ENCODE results near the gene NHERF1. TPM values are rescaled to one million over a fixed set of nuclear protein-coding genes. Genes with fewer than 3 reads are reported as not detected.

The NHERF1 gene
- total RNA-seq, 2 experiments from 2014 or later, result 286 to 296 TPM

DNA sequence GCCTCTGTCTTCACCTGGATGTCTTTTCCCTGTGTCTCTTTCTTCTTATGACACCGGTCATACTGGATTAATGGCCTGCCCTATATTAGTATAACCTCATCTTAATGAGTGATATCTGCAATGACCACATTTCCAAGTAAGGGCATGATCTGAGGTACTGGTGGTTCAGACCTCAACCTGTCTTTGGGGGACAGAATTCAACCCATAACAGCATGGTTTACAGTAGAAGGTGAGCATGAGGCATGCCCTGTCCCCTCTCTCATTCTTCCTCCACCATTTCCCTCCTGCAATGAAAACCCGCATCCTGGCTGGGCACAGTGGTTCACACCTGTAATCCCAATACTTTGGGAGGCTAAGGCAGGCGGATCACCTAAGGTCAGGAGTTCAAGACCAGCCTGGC lies 14.2 kb upstream of the NHERF1 start:
- peaks cover 3% of the 10 kb centered on the region for H3K36me3 Mint-ChIP-seq (ENCODE audit: low read depth)
- DNase-seq (no peak), ATAC-seq (no peak)
- ChIA-PET CTCF (interaction anchor here (0.8 to 5.0 kb wide), 3 partner anchors 12 to 77 kb away, joined by 3 to 284 read pairs (median 23); no protein-coding TSS in a partner anchor), POLR2A (no interaction called here)
- no peak overlapping the region for H3K27ac Mint-ChIP-seq
- H3K4me1 Mint-ChIP-seq (ENCODE audit: low read depth), result peaks cover 48% of the 10 kb centered on the region
- H3K9me3 Mint-ChIP-seq (ENCODE audit: insufficient read depth), result no peaks in the 10 kb centered on the region
- peaks cover 11% of the 10 kb centered on the region for H3K27me3 Mint-ChIP-seq (ENCODE audit: low read depth)
- H3K4me3 Mint-ChIP-seq, result peak overlapping the region; percentile 40

DNA sequence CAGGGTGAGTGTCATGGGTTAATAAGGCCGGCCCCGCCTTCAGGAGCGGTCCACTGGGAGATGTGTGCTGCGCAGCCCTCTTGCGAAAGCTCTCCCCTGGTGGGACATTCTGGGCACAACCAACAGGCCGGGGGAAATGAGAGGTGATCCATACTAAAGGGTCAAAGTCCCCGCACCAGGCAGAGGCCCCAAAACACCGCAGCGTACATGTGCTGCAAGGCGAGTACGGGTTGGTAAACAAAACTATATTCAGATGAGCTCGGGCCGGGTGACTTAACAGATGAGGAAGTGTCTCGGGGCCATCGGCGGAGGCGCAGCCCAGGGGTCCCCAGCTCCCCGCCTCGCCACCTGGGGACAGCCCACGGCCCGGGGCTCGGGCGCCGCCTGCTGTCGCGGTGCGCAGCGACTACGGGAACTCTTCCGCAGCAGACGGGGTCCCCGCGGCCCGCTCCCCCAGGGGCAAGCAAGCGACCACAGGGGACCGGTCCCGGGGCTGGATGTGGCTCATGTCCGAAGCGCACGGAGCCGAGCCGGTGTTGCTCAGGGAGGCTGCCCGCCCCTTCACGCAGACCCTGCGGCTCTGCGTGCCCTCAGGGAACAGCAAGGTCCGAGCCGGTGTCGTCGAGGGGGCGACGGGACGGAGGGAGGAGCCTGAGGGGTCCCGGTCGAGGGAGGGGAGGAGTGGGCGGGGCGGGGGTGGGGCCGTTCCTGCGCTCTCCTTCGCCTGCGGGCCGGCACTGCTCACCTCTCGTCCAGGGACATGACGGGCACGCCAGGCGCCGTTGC lies 11.7 kb upstream of the NHERF1 start, which contains the start of gene RAB37:
Gene RAB37, plus strand, starts transcription at position 744 of the 786 bp plus-strand sequence. Its CDS starts 17 bp downstream, at position 761.
- Mint-ChIP-seq H3K27ac (peak within 1 kb of the TSS; percentile 90), H3K9me3 (ENCODE audit: insufficient read depth) (no peaks in the 10 kb centered on the region), H3K4me1 (ENCODE audit: low read depth) (peaks cover 51% of the 10 kb centered on the region), H3K36me3 (ENCODE audit: low read depth) (peaks cover 6% of the 10 kb centered on the region), H3K4me3 (peak within 1 kb of the TSS; percentile 85), H3K27me3 (ENCODE audit: low read depth) (peaks cover 11% of the 10 kb centered on the region)
- CTCF ChIA-PET, result interaction anchor here (0.6 to 5.0 kb wide), 39 partner anchors 9 to 358 kb away, joined by 3 to 284 read pairs (median 6); partner anchors contain the start of genes FDXR and NAT9
- ATAC-seq (peak; percentile 20), DNase-seq (peak; percentile 57)
- POLR2A ChIA-PET, result interaction anchor here (0.6 to 4.5 kb wide), 9 partner anchors 10 to 136 kb away, joined by 3 to 62 read pairs (median 4); partner anchors contain the start of genes FDXR and NHERF1

DNA sequence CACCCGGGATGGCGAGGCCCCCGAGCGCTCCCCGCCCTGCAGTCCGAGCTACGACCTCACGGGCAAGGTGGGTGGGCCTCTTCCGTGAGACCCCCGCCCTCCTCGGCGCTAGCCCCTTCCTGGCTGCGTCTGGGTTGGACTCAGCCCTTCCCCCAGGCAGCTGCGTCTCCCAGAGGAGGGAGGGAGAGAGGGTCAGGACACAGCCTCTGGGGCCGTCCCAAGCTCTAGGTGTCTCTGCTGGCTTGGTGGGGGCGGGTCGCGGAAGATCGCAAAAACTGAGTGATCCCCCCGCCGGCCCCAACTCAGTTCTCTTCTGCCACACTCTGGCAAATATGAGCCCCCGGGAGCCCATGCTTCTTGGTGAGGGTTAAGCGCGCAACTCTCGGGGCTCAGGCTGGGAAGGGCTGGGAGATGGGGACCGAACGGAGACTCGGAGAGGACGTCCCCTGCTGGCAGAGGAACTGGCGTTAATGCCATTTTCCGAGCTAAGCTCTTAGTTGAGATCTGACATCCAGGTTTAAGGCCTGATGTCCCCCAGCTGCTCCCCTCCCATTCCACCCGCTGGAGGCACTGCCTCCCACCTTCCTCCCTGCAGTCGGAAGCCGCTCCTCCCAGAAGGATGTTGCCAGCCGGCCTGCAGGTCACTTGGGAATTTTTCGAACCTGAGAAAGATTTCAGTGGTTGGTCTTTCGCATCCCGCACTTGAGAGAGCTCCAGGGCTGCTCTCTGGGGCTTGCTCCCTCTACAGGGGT lies 11.0 kb upstream of the NHERF1 start:
- peak; percentile 11 for ATAC-seq
- Mint-ChIP-seq H3K27ac (peak overlapping the region; percentile 90), H3K4me3 (peak overlapping the region; percentile 85), H3K36me3 (ENCODE audit: low read depth) (peaks cover 6% of the 10 kb centered on the region), H3K9me3 (ENCODE audit: insufficient read depth) (no peaks in the 10 kb centered on the region), H3K4me1 (ENCODE audit: low read depth) (peaks cover 59% of the 10 kb centered on the region), H3K27me3 (ENCODE audit: low read depth) (peaks cover 11% of the 10 kb centered on the region)
- CTCF ChIA-PET, result interaction anchor here (0.7 to 5.0 kb wide), 33 partner anchors 9 to 358 kb away, joined by 3 to 284 read pairs (median 6); partner anchors contain the start of genes FDXR and NAT9
- DNase-seq, result peak; percentile 65
- POLR2A ChIA-PET, result interaction anchor here (0.9 to 4.5 kb wide), 12 partner anchors 11 to 135 kb away, joined by 3 to 62 read pairs (median 4); partner anchors contain the start of genes FDXR, NAT9 and NHERF1

DNA sequence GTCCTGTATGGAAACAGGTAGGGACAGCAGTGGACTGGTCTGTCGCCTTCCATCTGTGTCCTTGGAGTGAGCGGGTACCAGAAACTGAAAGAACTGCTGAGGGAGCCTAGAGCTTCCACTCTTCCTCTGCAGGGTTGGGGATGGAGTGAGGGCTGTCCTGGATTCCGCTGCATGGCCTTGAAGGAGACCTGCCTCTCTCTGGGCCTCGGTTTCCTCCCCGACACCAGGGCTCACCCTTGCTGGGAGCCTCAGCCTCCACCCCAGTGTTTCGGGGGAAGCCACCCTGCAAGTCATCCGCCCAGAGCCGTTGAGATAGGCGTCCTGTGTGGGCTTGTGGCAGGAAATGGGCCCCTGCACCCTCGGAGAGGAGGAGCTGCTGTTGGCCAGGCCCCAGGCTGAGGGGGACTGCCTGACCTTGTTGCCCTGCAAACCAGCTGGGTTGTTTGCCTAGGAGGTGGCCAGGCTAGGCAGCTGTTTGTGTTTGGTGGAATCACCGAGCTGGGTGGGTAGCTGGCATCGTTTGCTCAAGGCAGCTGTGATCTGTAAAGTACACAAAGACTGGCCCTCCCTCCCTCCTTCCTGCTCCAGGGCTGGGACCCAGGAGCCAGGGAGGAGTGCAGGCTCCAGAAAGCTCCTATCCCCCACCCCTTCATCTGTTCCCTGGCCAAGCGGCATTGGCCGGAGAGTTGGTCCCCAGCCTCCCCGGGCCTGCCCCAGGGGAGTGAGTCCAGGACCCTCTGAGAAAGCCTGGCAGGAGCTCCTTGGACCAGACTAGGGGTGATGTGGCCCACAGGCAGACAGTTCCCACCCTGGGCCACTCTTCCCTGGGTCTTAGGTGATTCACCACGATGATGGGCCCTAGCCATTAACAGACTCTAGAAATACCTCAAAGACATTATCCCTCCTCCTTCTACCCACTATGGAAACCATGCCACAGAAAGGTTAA lies 10.1 kb upstream of the NHERF1 start:
- ChIA-PET POLR2A (interaction anchor here (0.7 to 4.5 kb wide), 16 partner anchors 10 to 221 kb away, joined by 3 to 62 read pairs (median 4); partner anchors contain the start of genes FDXR, NAT9 and NHERF1), CTCF (interaction anchor here (0.6 to 5.0 kb wide), 28 partner anchors 8 to 463 kb away, joined by 3 to 284 read pairs (median 10); partner anchors contain the start of gene NAT9)
- DNase-seq, result peak; percentile 92
- Mint-ChIP-seq H3K27ac (peak overlapping the region; percentile 90), H3K27me3 (ENCODE audit: low read depth) (peaks cover 11% of the 10 kb centered on the region), H3K4me3 (peak overlapping the region; percentile 85), H3K4me1 (ENCODE audit: low read depth) (peaks cover 67% of the 10 kb centered on the region), H3K36me3 (ENCODE audit: low read depth) (peaks cover 11% of the 10 kb centered on the region), H3K9me3 (ENCODE audit: insufficient read depth) (no peaks in the 10 kb centered on the region)
- peak; percentile 74 for ATAC-seq

DNA sequence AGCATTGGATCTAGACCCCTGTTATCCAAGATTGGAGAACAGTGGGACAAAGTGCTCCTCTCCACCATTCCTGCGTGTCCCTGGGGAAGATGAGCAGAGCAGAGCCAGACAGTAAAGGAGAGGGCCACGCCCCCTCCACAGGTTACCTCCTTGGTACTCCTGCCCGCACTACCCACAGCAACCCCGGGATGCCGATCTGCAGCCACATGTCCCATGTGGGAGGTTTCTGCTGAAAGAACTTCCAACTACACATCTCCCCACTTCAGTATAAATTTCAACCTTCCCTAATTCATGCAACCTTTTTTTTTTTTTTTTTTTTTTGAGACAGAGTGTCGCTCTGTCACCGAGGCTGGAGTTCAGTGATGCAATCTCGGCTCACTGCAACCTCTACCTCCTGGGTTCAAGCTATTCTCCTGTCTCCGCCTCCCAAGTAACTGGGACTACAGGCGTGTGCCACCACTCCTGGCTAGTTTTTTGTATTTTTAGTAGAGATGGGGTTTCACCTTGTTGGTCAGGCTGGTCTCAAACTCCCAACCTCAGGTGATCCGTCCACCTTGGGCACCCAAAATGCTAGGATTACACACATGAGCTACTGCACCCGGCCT lies 9.1 kb upstream of the NHERF1 start:
- H3K9me3 Mint-ChIP-seq (ENCODE audit: insufficient read depth), result no peaks in the 10 kb centered on the region
- DNase-seq (peak; percentile 47), ATAC-seq (no peak)
- peak overlapping the region; percentile 90 for H3K27ac Mint-ChIP-seq
- ChIA-PET CTCF (interaction anchor here (1.0 to 5.0 kb wide), 10 partner anchors 11 to 125 kb away, joined by 3 to 284 read pairs (median 34); no protein-coding TSS in a partner anchor), POLR2A (interaction anchor here (1.0 to 4.5 kb wide), 4 partner anchors 9 to 41 kb away, joined by 5 to 62 read pairs (median 6); partner anchors contain the start of genes NAT9 and NHERF1)
- H3K36me3 Mint-ChIP-seq (ENCODE audit: low read depth), result peaks cover 18% of the 10 kb centered on the region
- peaks cover 11% of the 10 kb centered on the region for H3K27me3 Mint-ChIP-seq (ENCODE audit: low read depth)
- peaks cover 77% of the 10 kb centered on the region for H3K4me1 Mint-ChIP-seq (ENCODE audit: low read depth)
- peak overlapping the region; percentile 85 for H3K4me3 Mint-ChIP-seq

DNA sequence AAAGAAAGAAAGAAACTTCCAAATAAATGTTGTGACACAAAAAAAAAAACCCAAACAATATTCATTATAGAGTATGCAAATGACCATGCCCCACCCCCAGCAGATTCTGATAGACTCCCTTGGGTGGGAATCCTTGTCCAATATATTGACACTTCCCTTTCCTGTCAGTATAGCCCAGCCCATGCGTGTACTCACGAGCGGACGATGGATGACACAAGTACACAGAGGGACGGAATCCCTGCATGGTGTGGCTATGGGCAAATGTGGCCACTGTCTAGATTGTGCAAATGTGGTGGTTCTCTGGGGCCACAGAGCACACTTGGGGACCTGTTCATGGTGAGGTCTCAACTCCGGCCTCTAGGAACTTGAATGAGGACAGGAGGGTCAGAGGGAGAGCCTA lies 8.3 kb upstream of the NHERF1 start:
- no peak for ATAC-seq
- H3K9me3 Mint-ChIP-seq (ENCODE audit: insufficient read depth), result no peaks in the 10 kb centered on the region
- ChIA-PET POLR2A (no interaction called here), CTCF (interaction anchor here (1.0 to 4.6 kb wide), 2 partner anchors 10 to 83 kb away, joined by 3 to 42 read pairs; no protein-coding TSS in a partner anchor)
- peaks cover 5% of the 10 kb centered on the region for H3K27me3 Mint-ChIP-seq (ENCODE audit: low read depth)
- no peak for DNase-seq
- peaks cover 18% of the 10 kb centered on the region for H3K36me3 Mint-ChIP-seq (ENCODE audit: low read depth)
- peaks cover 85% of the 10 kb centered on the region for H3K4me1 Mint-ChIP-seq (ENCODE audit: low read depth)
- H3K27ac Mint-ChIP-seq, result peak overlapping the region; percentile 97
- peak overlapping the region; percentile 15 for H3K4me3 Mint-ChIP-seq

DNA sequence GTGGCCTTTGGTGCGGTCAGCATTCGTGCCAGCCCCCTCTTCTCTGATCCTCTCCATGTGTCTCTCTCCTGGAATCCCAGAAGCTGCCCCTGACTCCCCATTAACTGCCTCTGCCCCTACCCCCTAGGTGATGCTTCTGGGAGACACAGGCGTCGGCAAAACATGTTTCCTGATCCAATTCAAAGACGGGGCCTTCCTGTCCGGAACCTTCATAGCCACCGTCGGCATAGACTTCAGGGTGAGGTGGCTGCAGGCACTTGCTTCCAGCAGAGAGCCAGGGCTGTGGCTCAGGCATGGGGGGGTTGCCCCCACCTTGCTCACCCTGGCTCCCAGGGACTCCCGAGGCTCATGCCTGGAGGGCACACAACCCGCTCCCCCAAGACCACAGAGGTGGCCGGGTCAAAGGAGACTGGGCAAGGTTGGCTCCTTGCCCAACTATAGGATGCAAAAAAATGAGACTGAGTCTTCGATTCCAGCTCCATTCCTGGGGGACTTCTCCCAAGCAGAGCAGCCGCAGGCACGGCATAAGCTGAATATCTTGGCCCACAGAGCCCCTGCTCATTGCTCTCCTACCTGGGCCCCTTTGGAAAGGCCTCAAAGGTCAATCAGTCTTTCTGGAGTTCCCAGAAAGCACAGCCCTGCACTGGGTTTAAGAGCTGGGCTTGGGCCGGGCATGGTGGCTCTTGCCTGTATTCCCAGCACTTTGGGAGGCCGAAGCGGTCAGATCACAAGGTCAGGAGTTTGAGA lies 7.6 kb upstream of the NHERF1 start:
- ChIA-PET CTCF (interaction anchor here (1.0 to 2.8 kb wide), 7 partner anchors 12 to 121 kb away, joined by 3 to 41 read pairs (median 21); no protein-coding TSS in a partner anchor), POLR2A (interaction anchor here (1.6 to 2.1 kb wide), 3 partner anchors 10 to 39 kb away, joined by 4 to 10 read pairs (median 7); no protein-coding TSS in a partner anchor)
- ATAC-seq (no peak), DNase-seq (no peak)
- Mint-ChIP-seq H3K4me1 (ENCODE audit: low read depth) (peaks cover 87% of the 10 kb centered on the region), H3K36me3 (ENCODE audit: low read depth) (peaks cover 18% of the 10 kb centered on the region), H3K27me3 (ENCODE audit: low read depth) (peaks cover 5% of the 10 kb centered on the region), H3K9me3 (ENCODE audit: insufficient read depth) (no peaks in the 10 kb centered on the region), H3K27ac (peak overlapping the region; percentile 97), H3K4me3 (peak overlapping the region; percentile 72)

DNA sequence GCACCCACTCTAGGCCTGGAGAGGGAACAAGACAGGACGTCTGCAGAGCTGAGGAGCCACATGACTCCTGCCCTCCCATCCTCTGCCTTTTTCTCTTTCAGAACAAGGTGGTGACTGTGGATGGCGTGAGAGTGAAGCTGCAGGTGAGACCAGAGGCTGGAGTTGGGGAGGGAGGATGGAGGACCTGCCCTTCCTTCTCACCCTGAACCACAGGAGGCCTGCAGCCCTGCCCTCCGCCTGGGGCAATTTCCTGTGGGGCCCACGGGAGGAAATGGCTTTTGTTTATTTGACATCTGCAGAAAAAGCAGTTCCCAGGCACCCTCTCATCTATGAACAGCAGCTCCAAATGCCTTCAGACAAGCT lies 6.3 kb upstream of the NHERF1 start:
- peak overlapping the region; percentile 97 for H3K27ac Mint-ChIP-seq
- ChIA-PET CTCF (interaction anchor here (0.6 to 2.8 kb wide), 11 partner anchors 10 to 120 kb away, joined by 3 to 41 read pairs (median 9); partner anchors contain the start of gene GRIN2C), POLR2A (interaction anchor here (0.6 to 2.1 kb wide), 6 partner anchors 9 to 138 kb away, joined by 3 to 10 read pairs (median 4); partner anchors contain the start of gene FDXR)
- H3K36me3 Mint-ChIP-seq (ENCODE audit: low read depth), result peaks cover 18% of the 10 kb centered on the region
- H3K27me3 Mint-ChIP-seq (ENCODE audit: low read depth), result no peaks in the 10 kb centered on the region
- H3K4me3 Mint-ChIP-seq, result peak overlapping the region; percentile 72
- no peaks in the 10 kb centered on the region for H3K9me3 Mint-ChIP-seq (ENCODE audit: insufficient read depth)
- peak; percentile 32 for ATAC-seq
- peak; percentile 85 for DNase-seq
- H3K4me1 Mint-ChIP-seq (ENCODE audit: low read depth), result peaks cover 93% of the 10 kb centered on the region

DNA sequence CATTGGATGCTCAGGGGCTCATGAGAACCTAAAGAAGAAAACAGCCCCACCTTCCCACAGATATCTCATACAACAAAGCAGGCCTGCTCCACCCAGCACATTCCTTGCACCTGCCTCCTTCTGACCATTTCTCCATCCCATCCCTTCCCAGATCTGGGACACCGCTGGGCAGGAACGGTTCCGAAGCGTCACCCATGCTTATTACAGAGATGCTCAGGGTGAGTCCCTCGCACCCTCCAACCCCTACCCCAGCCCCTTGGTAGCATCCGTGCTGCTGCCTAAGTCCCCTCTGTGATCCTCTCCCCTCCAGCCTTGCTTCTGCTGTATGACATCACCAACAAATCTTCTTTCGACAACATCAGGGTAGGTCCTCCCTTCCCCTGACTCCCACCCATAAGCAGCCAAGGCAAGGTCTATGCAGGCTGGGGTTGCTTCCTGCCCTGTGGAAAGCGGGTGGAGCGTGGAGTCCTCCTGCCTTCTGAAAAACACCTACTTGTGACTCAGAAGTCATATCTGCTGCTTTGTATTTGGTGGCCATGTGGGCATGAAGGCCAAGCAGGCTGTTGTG lies 5.4 kb upstream of the NHERF1 start:
- H3K36me3 Mint-ChIP-seq (ENCODE audit: low read depth), result peaks cover 18% of the 10 kb centered on the region
- ChIA-PET CTCF (interaction anchor here (0.9 to 2.8 kb wide), 10 partner anchors 9 to 119 kb away, joined by 3 to 41 read pairs (median 11); no protein-coding TSS in a partner anchor), POLR2A (interaction anchor here (0.6 to 2.1 kb wide), 3 partner anchors 8 to 139 kb away, joined by 3 to 10 read pairs (median 4); partner anchors contain the start of gene FDXR)
- no peak for DNase-seq
- peak overlapping the region; percentile 72 for H3K4me3 Mint-ChIP-seq
- no peaks in the 10 kb centered on the region for H3K9me3 Mint-ChIP-seq (ENCODE audit: insufficient read depth)
- no peak for ATAC-seq
- H3K27me3 Mint-ChIP-seq (ENCODE audit: low read depth), result no peaks in the 10 kb centered on the region
- peaks cover 93% of the 10 kb centered on the region for H3K4me1 Mint-ChIP-seq (ENCODE audit: low read depth)
- peak overlapping the region; percentile 97 for H3K27ac Mint-ChIP-seq
